NOMO-1 (cell line): ENCODE results near the gene KSR2.
"Not testable (repeated sequence)": the region's sequence is repeated elsewhere in the genome, so short reads cannot be mapped to it uniquely, and the experiment has no call there.

Experiments used
- DNase-seq, 2 experiments: peaks; one replicate each; lab custom pipeline; 2025; ENCODE audit not compliant: unreplicated experiment in 2 of 2; lab: John Stamatoyannopoulos, UW

The KSR2 gene

GRCh38 chr12:117860787-117861290 is 108.0 kb downstream of the KSR2 start:
- not testable (repeated sequence) for DNase-seq

- no peak for DNase-seq
Observed at GRCh38 chr12:117860111-117860510, 108.7 kb downstream of the KSR2 start.

GRCh38 chr12:117857632-117858612 is 110.9 kb downstream of the KSR2 start:
- DNase-seq: peak in 1 of 2 experiments; percentile 36

- DNase-seq: not testable (repeated sequence)
Observed at GRCh38 chr12:117857139-117857538, 111.7 kb downstream of the KSR2 start.

- no peak for DNase-seq
Observed at GRCh38 chr12:117855165-117855564, 113.6 kb downstream of the KSR2 start.

DNA sequence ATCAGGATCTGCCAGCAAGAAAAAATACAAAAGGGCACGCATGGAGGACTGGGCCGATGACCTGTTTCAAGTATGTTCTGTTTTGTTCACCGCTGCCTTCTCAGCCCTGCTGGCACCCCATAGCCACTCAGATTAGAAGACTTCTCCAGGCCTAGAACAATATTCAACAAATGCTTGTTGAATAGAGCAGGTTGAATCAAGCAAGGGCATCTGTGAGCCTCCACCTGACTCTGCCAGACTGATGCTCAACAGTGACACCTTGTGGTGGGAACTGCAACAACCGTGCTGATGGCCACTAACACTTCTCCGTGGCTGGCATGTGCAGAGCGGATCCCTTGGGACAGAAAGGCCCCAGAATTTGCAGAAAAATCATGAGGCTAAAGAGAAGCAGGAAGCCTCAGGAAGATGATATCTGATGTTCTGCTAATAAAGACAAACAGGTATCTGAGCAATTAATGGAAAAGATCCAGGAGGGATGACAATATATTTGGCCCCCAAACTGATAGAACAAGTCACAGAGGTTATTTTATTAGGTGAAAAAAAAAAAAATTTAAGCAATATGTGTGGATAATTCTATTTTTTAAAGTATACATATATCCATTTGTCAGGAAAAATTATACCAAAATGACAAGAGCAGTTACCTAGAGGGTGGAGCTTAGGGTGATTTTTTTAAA is 114.3 kb downstream of the KSR2 start:
- peak; percentile 37 to 44 for DNase-seq

DNA sequence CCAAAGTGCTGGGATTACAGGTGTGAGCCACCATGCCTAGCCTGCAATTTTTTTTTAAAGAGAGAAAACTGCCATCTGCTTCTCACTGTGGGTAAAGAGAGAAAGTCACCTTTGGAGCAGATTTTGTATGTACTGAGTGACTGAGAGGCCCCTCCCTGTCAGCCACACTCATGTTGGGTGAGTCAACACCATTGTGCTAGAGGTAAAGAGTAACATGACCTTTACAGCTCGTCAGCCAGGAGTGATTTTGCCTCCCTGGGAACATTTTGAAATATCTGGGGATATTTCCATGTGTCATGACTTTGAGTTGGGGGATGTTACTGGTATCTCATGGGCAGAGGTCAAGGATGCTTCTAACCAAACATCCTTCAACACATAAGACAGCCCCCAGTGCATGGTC is 115.2 kb downstream of the KSR2 start:
- DNase-seq: no peak

DNA sequence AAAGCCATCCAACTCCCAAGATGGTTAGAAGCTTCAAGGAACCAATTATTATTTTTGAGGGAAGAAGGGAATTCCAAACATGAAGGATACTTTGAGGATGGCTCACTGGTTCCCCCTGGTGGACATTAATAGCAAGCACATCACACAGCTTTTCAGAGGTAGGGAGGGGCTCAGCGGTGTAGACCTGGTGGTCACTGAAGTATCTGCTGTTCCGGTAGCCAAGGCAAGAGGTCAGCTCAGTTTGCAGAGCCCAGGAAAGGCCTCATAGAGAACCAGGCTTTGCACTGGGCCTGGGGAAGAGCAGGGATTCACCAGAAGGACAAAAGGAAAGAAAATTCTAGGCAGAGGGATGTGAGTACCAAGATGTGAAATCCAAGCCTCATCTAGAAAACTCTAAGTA is 118.7 kb downstream of the KSR2 start:
- DNase-seq: no peak

- no peak for DNase-seq
Observed at GRCh38 chr12:117847371-117847770, 121.4 kb downstream of the KSR2 start.

GRCh38 chr12:117845271-117845904 is 123.4 kb downstream of the KSR2 start:
- DNase-seq: peak in 1 of 2 experiments; percentile 52

GRCh38 chr12:117844114-117844830 is 124.5 kb downstream of the KSR2 start:
- no peak for DNase-seq

GRCh38 chr12:117842630-117843029 is 126.2 kb downstream of the KSR2 start:
- DNase-seq: no peak

DNA sequence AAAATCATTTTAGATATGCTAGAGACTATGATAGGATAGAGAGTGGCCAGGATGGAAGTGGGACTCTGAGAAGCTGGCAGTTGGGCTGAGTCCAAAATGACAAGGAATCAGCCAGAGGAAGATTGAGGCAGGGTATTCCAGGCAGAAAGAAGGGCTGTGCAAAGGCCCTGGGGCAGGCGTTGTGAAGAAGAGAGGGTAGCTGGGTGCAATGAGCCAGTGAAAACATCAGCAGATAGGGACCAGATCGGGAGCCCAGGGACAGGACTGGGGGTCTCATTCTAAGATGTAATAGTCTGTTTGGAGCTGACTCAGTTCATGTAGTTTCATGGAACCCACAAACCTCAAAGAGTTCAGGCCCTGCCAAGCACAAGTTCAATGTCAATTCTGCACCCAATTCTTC is 126.6 kb downstream of the KSR2 start:
- no peak for DNase-seq

DNA sequence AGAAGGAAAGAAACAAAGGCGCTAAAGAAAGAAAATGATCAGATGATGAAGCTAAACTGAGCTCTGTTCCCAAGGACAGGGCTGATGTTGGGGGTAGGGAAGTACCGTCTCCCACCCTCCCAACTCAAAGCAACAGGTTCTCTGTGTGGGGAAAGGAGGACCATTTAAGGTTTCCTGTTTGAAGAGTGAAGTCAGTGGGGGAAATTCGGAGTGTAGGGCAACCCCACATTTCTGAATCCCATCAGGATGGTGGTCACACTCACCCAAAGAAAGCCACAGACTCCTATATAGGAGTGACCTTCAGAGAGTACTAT is 131.1 kb downstream of the KSR2 start:
- DNase-seq: no peak

DNA sequence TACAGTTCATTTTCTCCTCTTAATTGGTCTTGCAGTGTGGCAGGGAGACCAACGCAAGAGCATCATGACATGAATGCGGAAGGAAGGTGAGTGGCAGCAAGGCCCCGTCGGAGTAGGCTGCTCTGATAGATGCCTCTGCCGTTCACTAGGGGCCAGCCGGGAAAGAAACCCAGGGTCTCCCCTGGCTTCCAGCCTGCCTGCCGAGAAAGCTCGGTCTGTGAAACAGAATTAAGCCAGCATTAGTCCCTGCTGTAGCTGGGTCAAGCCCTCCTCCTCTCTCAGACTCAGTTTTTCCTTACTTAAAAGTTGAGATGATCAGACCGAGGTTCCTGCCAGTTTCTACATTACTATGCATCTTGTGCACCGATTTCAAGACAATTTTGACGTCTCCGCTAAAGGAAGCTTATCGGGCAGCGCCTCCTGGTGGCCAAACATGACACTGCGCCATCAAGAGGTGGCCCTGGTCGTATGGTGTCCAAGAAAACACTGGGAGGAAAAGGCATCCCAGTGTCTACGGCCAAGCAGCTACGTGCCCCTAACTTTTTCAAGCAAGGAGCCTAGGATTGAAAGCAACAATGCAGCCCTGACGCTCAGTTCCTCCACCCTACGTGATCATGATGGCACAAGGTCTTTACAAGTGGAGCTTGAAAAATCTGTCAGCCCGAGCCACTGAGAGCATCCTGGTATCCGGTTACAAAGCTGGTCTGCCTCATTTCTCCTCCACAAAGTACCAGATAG is 131.6 kb downstream of the KSR2 start:
- DNase-seq: peak; percentile 46 to 65

DNA sequence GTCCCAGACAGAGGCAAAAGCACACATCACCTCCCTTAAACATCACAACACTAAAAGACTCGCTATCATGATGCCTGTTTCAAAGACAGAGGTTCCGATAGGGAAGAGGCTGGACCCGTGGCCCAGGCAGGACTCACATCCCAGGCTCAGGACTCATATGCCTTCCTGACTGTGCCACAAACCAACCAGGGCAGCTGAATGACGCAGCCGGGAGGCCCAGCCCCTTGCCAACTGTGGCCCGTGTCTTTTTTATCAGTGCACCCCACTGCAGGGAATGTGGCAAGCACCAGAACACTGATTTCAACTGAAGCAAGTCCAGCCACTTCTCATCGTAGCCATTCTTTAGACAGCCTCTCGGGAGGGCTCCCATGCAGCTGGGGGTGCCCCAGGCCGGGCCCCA is 132.3 kb downstream of the KSR2 start:
- DNase-seq: no peak

- no peak for DNase-seq
Observed at GRCh38 chr12:117835156-117835555, 133.6 kb downstream of the KSR2 start.

- DNase-seq: no peak
Observed at GRCh38 chr12:117832459-117833457, 136.0 kb downstream of the KSR2 start.

DNA sequence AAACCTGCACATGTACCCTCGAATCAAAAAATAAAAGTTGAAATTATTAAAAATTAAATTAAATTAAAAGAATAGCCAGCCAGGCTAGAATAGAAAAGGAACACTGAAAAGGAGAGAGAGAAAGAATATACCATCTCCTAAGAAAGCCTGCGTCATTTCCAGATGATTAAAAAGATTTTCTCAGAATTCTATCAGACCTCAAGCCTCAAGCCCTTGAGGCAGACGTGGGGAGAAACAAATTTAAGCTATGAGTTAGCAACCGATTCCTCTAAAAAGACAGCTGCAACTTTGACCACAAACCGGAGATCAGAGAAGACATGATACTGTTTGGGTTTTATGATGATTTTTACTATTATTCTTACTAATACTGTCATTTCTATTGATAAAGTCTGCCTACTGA is 138.3 kb downstream of the KSR2 start:
- DNase-seq: no peak
